A673 (cell line): ENCODE results near the gene GPRC5D. TPM values are rescaled to one million over a fixed set of nuclear protein-coding genes. Genes with fewer than 3 reads are reported as not detected.

ENCODE experiments used
- BruUV-seq: library from RNA; stranded (reverse); fragments of 400-500 nt; replicated peaks from 2 replicates; lab custom pipeline; 2021; lab: Mats Ljungman, UMichigan
- CTCF ChIA-PET: fragments of 300-600 bp; sonication (Branson Sonifier 250); formaldehyde crosslinking; loops from one replicate; lab custom pipeline; 2022; ENCODE audit warnings: antibody characterized with exemption; lab: Charles Lee
- POLR2A ChIA-PET: fragments of 300-600 bp; sonication (Branson Sonifier 250); formaldehyde crosslinking; loops from one replicate; lab custom pipeline; 2022; ENCODE audit warnings: antibody characterized with exemption; ENCODE audit not compliant: low non-redundant PET; lab: Charles Lee
- DNase-seq: peaks from one replicate; pipeline ENCODE4 v3.0.0-alpha.2; 2015; ENCODE audit warnings: low spot score
- H3K27ac ChIP-seq: fragments of 200-600 bp; sonication (generic); 2 replicates; pipeline ENCODE4 v1.5.1; 2016; ENCODE audit warnings: mixed run types, low read depth, mild to moderate bottlenecking, mixed read lengths, antibody characterized with exemption, low read length; ENCODE audit not compliant: poor library complexity, severe bottlenecking
- H3K27me3 ChIP-seq: fragments of 200-600 bp; sonication (generic); replicated peaks from 2 replicates; pipeline ENCODE4 v1.6.1; 2017; ENCODE audit warnings: mixed run types, low read depth, mild to moderate bottlenecking, mixed read lengths, antibody characterized with exemption, low read length; ENCODE audit not compliant: insufficient read depth, poor library complexity
- H3K36me3 ChIP-seq: fragments of 200-600 bp; sonication (generic); 2 replicates; pipeline ENCODE4 v1.6.1; 2016; ENCODE audit warnings: mixed run types, mild to moderate bottlenecking, mixed read lengths, antibody characterized with exemption, low read length; ENCODE audit not compliant: insufficient read depth, poor library complexity, severe bottlenecking
- H3K4me1 ChIP-seq: fragments of 200-600 bp; sonication (generic); 2 replicates; pipeline ENCODE4 v1.6.1; 2017; ENCODE audit warnings: mixed run types, mild to moderate bottlenecking, mixed read lengths, antibody characterized with exemption, low read length; ENCODE audit not compliant: insufficient read depth, poor library complexity, severe bottlenecking
- H3K4me3 ChIP-seq: fragments of 200-600 bp; sonication (generic); 2 replicates; pipeline ENCODE4 v1.5.1; 2016; ENCODE audit warnings: low read depth, mixed run types, mild to moderate bottlenecking, mixed read lengths, low read length; ENCODE audit not compliant: poor library complexity, severe bottlenecking
- H3K9me3 ChIP-seq: fragments of 200-600 bp; sonication (generic); 2 replicates; pipeline ENCODE4 v1.6.1; 2016; ENCODE audit warnings: mixed run types, low read depth, mild to moderate bottlenecking, mixed read lengths, antibody characterized with exemption, low read length; ENCODE audit not compliant: poor library complexity, severe bottlenecking
- EZH2 ChIP-seq: fragments of 200-600 bp; sonication (generic); IDR thresholded peaks from 2 replicates; pipeline ENCODE4 v1.6.1; 2017; ENCODE audit warnings: borderline replicate concordance, low read depth, mild to moderate bottlenecking, mixed read lengths, antibody characterized with exemption, low read length; ENCODE audit not compliant: poor library complexity, severe bottlenecking
- intact Hi-C: fragments of 100-400 bp; cut with micrococcal nuclease; formaldehyde crosslinking; loops from one replicate; pipeline ENCODE4 v1.10.0; 2022; ENCODE audit not compliant: unreplicated experiment
- total RNA-seq: library from RNA; stranded (reverse); gene quantifications from 2 replicates; pipeline ENCODE4 v1.2.3, GENCODE V29; 2021
- TF ChIP-seq, protein P1 (sequence below): fragments of 300-800, 200-600 bp; sonication (generic); conservative IDR thresholded peaks from 2 replicates; pipeline ENCODE4 v1.5.1; 2017; ENCODE audit warnings: low read depth, mild to moderate bottlenecking, antibody characterized with exemption, low read length, moderate library complexity, mixed read lengths

GPRC5D gene
- total RNA-seq, 1 experiment from 2014 or later: not detected

DNA sequence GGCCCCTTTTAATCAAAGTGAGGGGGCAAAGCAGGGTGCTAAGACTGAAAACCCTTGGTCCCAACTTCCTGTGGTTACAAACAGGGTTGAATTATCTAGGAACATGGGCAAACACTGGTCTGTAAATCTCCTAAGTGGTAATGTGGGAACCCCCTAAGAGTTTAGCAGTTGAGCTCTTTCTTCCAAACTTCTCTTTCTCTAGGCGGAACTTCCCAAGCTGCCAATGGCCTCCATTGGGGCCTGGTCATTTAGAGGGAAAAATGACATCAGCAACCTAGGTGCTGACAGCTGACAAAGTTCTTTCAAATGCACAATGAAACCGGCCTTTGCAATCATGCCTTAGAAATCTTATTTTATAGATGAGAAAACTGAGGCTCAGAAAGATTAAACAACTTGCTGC, 30.4 kb upstream of the GPRC5D start:
- no peaks in the 10 kb centered on the region for H3K9me3 ChIP-seq
- DNase-seq: no peak
- intact Hi-C loops: loop anchor here (5.0 kb wide), 1 partner anchor 65 kb away; no protein-coding TSS in a partner anchor
- H3K27me3 ChIP-seq: no peaks in the 10 kb centered on the region
- H3K36me3 ChIP-seq: peaks cover 8% of the 10 kb centered on the region
- no peak overlapping the region for H3K27ac ChIP-seq
- POLR2A ChIA-PET: no interaction called here
- TF ChIP-seq, protein P1, sequence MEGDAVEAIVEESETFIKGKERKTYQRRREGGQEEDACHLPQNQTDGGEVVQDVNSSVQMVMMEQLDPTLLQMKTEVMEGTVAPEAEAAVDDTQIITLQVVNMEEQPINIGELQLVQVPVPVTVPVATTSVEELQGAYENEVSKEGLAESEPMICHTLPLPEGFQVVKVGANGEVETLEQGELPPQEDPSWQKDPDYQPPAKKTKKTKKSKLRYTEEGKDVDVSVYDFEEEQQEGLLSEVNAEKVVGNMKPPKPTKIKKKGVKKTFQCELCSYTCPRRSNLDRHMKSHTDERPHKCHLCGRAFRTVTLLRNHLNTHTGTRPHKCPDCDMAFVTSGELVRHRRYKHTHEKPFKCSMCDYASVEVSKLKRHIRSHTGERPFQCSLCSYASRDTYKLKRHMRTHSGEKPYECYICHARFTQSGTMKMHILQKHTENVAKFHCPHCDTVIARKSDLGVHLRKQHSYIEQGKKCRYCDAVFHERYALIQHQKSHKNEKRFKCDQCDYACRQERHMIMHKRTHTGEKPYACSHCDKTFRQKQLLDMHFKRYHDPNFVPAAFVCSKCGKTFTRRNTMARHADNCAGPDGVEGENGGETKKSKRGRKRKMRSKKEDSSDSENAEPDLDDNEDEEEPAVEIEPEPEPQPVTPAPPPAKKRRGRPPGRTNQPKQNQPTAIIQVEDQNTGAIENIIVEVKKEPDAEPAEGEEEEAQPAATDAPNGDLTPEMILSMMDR: no peak
- TF ChIP-seq EZH2: no peak
- no TSS peak for BruUV-seq
- H3K4me1 ChIP-seq: peaks cover 11% of the 10 kb centered on the region
- CTCF ChIA-PET: interaction anchor here (0.6 kb wide), 1 partner anchor 230 kb away, joined by 3 read pairs; no protein-coding TSS in a partner anchor
- no peak overlapping the region for H3K4me3 ChIP-seq

DNA sequence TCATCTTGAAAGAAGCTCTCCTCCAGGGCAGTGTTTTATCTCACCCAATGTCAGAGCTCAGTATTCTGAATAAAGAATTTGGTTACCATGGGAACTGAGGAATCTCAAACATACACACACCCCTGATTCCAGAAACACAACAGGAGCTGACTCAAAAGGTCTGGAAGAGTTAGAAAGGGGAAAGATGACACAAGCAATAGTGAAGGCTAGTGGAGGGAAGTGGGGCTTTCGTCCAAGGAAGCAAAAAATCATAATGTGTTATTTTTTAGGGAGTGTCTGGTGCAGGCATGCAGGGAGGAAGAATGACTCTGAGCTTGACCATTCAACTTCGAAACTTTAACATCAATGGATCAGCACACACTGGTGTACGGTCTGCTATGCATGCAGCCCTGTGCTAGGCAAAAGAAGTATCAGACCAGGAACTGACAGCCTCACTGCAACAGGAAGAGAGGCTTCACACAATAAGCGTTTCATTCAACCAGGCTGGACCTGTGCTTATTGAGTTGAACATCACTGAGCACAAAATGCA, 27.8 kb upstream of the GPRC5D start:
- Histone ChIP-seq H3K9me3 (no peaks in the 10 kb centered on the region), H3K4me1 (no peaks in the 10 kb centered on the region), H3K4me3 (no peak overlapping the region), H3K27me3 (no peaks in the 10 kb centered on the region), H3K36me3 (peaks cover 3% of the 10 kb centered on the region), H3K27ac (no peak overlapping the region)
- TF ChIP-seq, protein P1: no peak
- TF ChIP-seq EZH2: no peak
- BruUV-seq: no TSS peak
- ChIA-PET CTCF (no interaction called here), POLR2A (no interaction called here)
- intact Hi-C loops: loop anchor here (5.0 kb wide), 1 partner anchor 62 kb away; no protein-coding TSS in a partner anchor
- DNase-seq: no peak

DNA sequence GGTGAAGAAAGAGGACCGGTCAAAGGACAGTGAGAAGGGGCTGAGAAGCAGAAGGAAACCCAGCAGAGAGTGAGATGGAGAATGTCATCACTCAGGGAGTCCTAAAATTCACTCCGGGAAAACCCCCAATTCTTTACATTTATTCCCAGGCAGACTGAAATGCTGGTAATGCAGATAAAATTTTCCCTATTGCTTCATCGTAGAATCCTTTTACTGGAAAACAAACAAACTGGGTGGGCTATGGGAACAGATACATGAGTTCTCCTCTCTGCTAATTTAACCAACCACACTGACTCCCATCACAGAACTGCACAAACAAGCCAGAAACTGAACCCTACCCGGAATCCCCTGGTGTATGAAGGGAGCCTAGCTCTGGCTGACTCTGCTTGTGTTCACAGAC, 27.2 kb upstream of the GPRC5D start:
- no peaks in the 10 kb centered on the region for H3K27me3 ChIP-seq
- BruUV-seq: no TSS peak
- H3K27ac ChIP-seq: no peak overlapping the region
- H3K4me3 ChIP-seq: no peak overlapping the region
- peaks cover 2% of the 10 kb centered on the region for H3K36me3 ChIP-seq
- TF ChIP-seq, protein P1: no peak
- TF ChIP-seq EZH2: no peak
- H3K9me3 ChIP-seq: no peaks in the 10 kb centered on the region
- ChIA-PET POLR2A (no interaction called here), CTCF (no interaction called here)
- no peak for DNase-seq
- no peaks in the 10 kb centered on the region for H3K4me1 ChIP-seq
- intact Hi-C loops: no loop called here
